Large intestine (tissue), 3 donors: ENCODE results near the gene NIBAN1. TPM values are rescaled to one million over a fixed set of nuclear protein-coding genes. Genes with fewer than 3 reads are reported as not detected.
A peak's percentile ranks its signal among the peaks of the same experiment; 100 is the strongest.

ENCODE experiments used
- DNase-seq, 2 donors: peaks; one replicate each; pipeline versions ENCODE4 v3.0.0 to v3.0.0-alpha.2; 2013
- H3K27ac ChIP-seq: one replicate; pipeline ENCODE4 v1.5.1; 2013; ENCODE audit warnings: low read length
- H3K27me3 ChIP-seq: 2 replicates; pipeline ENCODE4 v1.6.1; 2013; ENCODE audit warnings: low read length; ENCODE audit not compliant: control insufficient read depth, insufficient read depth
- H3K36me3 ChIP-seq: 2 replicates; pipeline ENCODE4 v1.6.1; 2013; ENCODE audit warnings: low read length; ENCODE audit not compliant: control insufficient read depth, insufficient read depth
- H3K4me1 ChIP-seq: one replicate; pipeline ENCODE4 v1.6.1; 2013; ENCODE audit warnings: low read length; ENCODE audit not compliant: control insufficient read depth, insufficient read depth
- H3K4me3 ChIP-seq: one replicate; pipeline ENCODE4 v1.5.1; 2013; ENCODE audit warnings: low read length
- H3K9me3 ChIP-seq: one replicate; pipeline ENCODE4 v1.6.1; 2013; ENCODE audit warnings: mild to moderate bottlenecking, low read depth, low read length, moderate library complexity; ENCODE audit not compliant: control insufficient read depth
- WGBS: methylation state at CpG from one replicate; pipeline ENCODE4 v1.1.5; 2013; ENCODE audit warnings: low lambda C conversion rate; ENCODE audit not compliant: insufficient coverage; 5-methylcytosine and 5-hydroxymethylcytosine counted together
- polyA plus RNA-seq: library from polyadenylated mRNA; unstranded; fragments of 120-200 nt; gene quantifications from one replicate; pipeline ENCODE4 v1.2.1, GENCODE V29; 2013

Gene NIBAN1
- polyA plus RNA-seq, 1 donor, result 5.1 TPM

DNA sequence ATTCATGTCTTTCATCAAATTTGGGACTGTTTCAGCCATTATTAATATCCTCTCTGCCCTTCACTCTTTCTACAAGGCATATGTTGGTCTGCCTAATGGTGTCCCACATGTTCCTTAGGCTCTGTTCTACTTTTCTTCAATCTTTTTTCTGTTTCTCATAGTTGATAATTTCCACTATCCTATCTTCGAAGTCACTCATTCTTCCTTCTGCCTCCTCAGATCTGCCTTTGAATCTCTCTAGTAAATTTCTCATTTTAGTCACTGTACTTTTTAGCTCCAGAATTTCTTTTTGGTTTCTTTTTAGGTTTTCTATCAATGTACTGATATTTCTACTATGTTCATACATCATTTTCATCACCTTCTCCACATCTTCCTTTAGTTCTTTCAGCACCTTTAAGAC is 20.0 kb upstream of the NIBAN1 start:
- WGBS, result 100% methylated on average over 1 of the region's 1 CpG
- Histone ChIP-seq H3K4me3 (no peak overlapping the region), H3K4me1 (no peaks in the 10 kb centered on the region), H3K27me3 (no peaks in the 10 kb centered on the region), H3K9me3 (no peaks in the 10 kb centered on the region), H3K27ac (no peak overlapping the region), H3K36me3 (no peaks in the 10 kb centered on the region)
- no peak for DNase-seq

DNA sequence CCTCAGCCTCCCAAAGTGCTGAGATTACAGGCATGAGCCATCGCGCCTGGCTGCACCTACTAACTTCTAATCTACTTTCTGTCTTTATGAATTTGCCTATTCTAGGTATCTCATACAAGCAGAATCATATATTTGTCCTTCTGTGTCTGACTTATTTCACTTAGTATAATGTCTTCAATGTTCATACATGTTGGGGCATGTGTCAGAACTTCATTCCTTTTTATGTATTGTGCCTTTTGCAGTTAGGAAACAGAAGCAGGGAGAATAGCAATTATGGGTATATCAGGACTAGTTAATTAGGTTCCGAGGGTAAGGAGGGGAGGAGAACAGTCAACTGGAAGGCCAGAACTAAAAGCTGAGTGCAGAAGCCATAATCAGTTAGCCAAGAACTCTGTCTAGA is 18.0 kb upstream of the NIBAN1 start:
- WGBS, result no CpG with 5 or more reads among the region's 3 CpGs
- Histone ChIP-seq H3K9me3 (no peaks in the 10 kb centered on the region), H3K4me1 (no peaks in the 10 kb centered on the region), H3K4me3 (no peak overlapping the region), H3K36me3 (no peaks in the 10 kb centered on the region), H3K27me3 (no peaks in the 10 kb centered on the region), H3K27ac (no peak overlapping the region)
- DNase-seq, result no peak

DNA sequence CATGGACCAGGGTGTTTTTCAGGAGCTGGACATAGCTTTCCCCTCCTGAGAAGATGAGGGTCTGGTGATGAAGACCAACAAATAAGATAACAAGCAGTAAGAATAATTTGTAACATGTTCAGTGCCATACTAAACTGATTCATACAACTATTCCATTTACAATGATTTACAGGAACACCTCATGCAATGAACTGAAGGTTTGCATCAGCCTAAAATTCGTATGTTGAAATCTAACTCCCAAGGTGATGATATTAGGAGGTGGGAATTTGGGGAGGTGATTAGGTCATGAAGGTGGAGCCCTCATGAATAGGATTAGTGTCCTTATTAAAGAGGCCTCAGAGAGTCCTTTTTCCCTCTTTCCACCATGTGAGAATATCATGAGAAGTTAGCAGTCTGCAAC is 15.9 kb upstream of the NIBAN1 start:
- Histone ChIP-seq H3K27ac (no peak overlapping the region), H3K27me3 (no peaks in the 10 kb centered on the region), H3K36me3 (no peaks in the 10 kb centered on the region), H3K4me3 (no peak overlapping the region), H3K4me1 (no peaks in the 10 kb centered on the region), H3K9me3 (no peaks in the 10 kb centered on the region)
- DNase-seq, result no peak
- no CpG with 5 or more reads among the region's 1 CpG for WGBS

DNA sequence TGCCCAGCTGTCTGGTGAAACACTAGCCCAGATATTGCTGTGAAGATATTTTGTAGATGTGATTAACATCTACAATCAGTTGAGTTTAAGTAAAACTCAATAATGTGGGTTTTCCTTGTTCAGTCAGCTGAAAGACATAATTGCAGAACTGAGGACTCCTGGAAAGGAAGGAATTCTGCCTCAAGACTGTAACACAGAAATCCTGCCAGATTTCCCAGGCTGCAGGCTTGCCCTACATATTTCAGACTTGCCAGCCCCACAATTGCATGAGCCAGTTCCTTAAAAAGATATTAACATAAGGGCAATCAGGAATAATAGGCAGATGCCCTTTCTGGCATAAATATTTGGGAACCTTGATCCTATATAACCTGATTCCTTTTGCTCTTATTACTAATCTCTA is 14.2 kb upstream of the NIBAN1 start:
- H3K4me1 ChIP-seq, result no peaks in the 10 kb centered on the region
- DNase-seq, result no peak
- no peaks in the 10 kb centered on the region for H3K9me3 ChIP-seq
- H3K27me3 ChIP-seq, result no peaks in the 10 kb centered on the region
- no peak overlapping the region for H3K27ac ChIP-seq
- no peaks in the 10 kb centered on the region for H3K36me3 ChIP-seq
- H3K4me3 ChIP-seq, result no peak overlapping the region

DNA sequence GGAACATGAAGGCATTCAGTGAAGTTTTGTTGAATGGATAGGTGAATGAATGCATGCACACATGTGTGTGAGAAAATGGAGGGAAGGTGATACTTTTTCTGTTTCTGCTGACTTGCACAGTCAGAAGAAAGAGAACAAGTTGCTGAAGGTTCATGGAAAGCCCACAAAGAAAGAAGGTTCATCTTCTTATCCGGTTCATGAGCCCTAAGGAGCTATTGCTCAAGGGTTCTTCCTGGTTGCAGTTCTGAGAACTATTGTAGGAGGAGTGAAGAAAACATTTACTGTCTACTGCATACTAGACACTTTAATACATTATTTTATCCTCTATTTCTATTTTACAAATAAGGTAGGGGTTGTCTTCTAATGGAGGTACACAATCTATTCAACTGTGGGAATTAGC is 13.4 kb upstream of the NIBAN1 start:
- no CpG with 5 or more reads among the region's 1 CpG for WGBS
- Histone ChIP-seq H3K9me3 (no peaks in the 10 kb centered on the region), H3K27ac (no peak overlapping the region), H3K4me3 (no peak overlapping the region), H3K4me1 (no peaks in the 10 kb centered on the region), H3K27me3 (no peaks in the 10 kb centered on the region), H3K36me3 (no peaks in the 10 kb centered on the region)
- DNase-seq, result no peak

DNA sequence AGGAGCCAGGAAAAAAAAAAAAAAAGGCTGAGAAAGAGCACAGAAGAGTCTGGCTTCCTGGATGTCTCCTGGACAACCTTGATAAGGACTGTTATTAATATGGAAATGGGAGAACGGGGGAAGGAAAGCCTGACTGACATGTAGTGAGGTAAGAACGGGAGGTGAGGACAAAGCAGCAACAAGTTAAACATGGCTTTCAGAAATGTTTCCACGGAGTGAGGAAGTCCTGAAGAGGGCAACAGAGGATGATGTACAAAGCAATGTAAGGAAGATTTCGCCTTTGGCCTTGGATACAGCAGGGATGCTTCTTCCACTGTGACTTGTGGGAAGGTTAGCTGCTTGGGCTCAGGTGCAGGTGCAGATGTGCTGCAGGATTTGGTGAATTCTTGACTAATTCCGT is 11.9 kb upstream of the NIBAN1 start:
- peak; percentile 8 to 29 for DNase-seq

DNA sequence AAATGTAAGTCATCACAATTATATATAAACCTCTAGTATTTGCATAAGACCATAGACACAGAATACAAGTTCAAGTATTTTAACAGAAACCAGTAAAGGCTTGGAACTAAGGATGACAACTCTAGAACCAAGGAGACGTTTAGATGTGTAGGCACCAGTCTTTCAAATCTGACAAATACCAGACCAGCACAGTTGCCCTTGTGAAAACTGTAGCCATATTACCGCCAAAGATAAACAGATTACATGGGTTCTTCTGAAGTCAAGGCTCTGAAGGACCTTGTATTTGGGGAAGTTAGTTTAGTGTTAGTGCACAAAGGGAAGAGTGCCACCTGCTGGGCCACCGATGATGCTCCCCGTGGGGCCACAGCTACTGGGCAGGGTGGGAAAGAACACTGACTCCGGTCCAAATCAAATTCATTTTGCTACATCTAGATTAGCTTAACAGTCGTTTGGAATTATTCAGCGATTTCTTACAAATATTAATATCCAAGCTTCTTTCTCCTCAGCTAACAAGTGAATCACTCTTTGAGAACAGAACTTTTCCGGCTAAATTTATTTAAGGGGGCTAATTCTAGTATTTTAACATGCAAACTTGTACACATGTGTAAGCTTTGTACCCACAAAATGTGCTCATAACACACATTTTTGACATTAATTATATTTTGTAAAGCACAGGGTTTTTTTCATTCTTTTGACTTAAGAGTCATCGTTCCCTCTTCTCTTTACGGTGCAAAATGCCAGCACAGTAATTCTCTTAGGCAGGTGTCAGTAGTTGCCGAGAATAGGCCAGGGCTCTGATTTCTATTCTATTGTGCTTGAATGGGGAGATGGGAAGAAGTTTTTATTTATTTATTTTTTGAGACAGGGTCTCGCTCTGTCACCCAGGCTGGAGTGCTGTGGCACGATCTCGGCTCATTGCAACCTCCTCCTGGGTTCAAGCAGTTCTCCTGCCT is 8.0 kb upstream of the NIBAN1 start:
- no peaks in the 10 kb centered on the region for H3K27me3 ChIP-seq
- H3K9me3 ChIP-seq, result no peaks in the 10 kb centered on the region
- H3K4me3 ChIP-seq, result no peak overlapping the region
- H3K4me1 ChIP-seq, result no peaks in the 10 kb centered on the region
- no peaks in the 10 kb centered on the region for H3K36me3 ChIP-seq
- WGBS, result 33% methylated on average over 3 of the region's 14 CpGs
- DNase-seq, result peak; percentile 30 to 50
- no peak overlapping the region for H3K27ac ChIP-seq

More for the DNA sequence above, 11.9 kb upstream of the NIBAN1 start:
- Histone ChIP-seq H3K27ac (no peak overlapping the region), H3K4me3 (no peak overlapping the region), H3K27me3 (no peaks in the 10 kb centered on the region), H3K36me3 (no peaks in the 10 kb centered on the region), H3K4me1 (no peaks in the 10 kb centered on the region), H3K9me3 (no peaks in the 10 kb centered on the region)
- no CpG with 5 or more reads among the region's 5 CpGs for WGBS

DNA sequence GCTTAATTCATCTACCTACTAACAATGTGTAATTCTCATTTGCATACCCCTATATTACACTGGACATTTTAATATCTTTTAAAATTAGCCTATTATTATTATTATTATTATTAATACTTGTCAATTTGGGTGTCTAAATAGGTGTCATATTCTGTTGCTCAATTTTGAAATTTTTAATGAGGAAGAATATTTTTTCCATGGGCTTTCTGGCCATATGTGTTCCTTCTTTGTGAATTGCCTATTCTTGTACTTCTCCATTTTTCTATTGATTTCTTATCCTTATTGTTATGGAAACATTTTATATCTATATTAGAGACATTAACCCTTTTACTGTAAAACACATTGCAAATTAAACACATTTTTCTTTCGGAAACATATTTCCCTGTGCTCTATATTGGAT is 6.4 kb upstream of the NIBAN1 start:
- H3K4me3 ChIP-seq, result no peak overlapping the region
- no CpG with 5 or more reads among the region's 1 CpG for WGBS
- no peak overlapping the region for H3K27ac ChIP-seq
- H3K36me3 ChIP-seq, result no peaks in the 10 kb centered on the region
- H3K9me3 ChIP-seq, result no peaks in the 10 kb centered on the region
- no peak for DNase-seq
- H3K27me3 ChIP-seq, result peaks cover 1% of the 10 kb centered on the region
- H3K4me1 ChIP-seq, result no peaks in the 10 kb centered on the region

DNA sequence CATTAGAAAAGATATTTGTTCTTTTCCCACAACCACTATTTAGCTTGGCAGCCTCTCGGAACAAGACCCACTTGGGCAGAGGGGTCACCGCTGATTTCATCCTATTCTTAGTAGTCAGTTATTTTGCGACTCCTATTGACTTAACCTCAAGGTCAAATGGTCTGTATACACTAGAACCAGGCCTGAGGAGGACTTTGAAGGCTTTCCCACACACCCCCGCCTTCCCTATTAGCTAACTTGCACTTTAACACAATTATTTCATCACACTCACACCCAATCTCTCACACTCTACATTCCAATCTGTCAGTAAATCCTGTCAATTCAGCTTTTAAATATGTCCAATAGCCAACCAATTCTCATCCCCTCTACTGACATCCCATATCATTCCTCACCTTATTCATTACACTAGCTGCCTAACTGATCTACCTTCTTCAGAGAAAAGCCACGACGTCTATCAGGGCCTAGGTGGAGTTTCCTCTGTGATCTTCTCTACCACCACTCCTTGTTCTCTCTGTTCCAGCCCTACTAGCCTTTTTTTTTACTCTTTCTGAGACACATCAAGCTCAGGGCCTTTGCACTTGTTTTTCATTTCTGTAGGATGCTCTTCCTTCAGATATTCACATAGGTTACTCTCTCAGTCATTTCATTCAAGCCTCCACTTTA is 1.0 kb upstream of the NIBAN1 start:
- DNase-seq, result peak in 1 of 2 donors; percentile 14
- Histone ChIP-seq H3K9me3 (peaks cover 4% of the 10 kb centered on the region), H3K27ac (no peak overlapping the region), H3K27me3 (peaks cover 34% of the 10 kb centered on the region), H3K4me1 (no peaks in the 10 kb centered on the region), H3K36me3 (no peaks in the 10 kb centered on the region), H3K4me3 (no peak overlapping the region)
- 65% methylated on average over 4 of the region's 6 CpGs for WGBS

DNA sequence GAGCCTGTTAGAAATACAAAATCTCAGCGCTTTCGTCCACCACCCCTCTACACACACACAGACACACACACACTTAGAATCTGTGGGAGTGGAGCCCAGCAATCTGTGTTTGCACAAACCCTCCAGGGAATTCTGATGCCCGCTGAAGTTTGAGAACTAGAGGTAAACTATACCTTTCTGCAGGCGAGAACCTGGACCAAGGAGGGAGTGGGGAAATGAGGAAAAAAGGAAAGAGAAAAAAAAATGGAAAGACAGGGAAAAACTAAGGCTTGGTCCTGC is 468 bp upstream of the NIBAN1 start:
- Histone ChIP-seq H3K36me3 (no peaks in the 10 kb centered on the region), H3K27me3 (peaks cover 34% of the 10 kb centered on the region), H3K4me1 (no peaks in the 10 kb centered on the region), H3K4me3 (no peak overlapping the region), H3K27ac (no peak overlapping the region), H3K9me3 (peaks cover 4% of the 10 kb centered on the region)
- DNase-seq, result no peak
- WGBS, result 100% methylated on average over 1 of the region's 4 CpGs
